ENCODE data around the gene TXNL4B.
A peak's percentile ranks its signal among the peaks of the same experiment; 100 is the strongest.

The TXNL4B gene

DNA sequence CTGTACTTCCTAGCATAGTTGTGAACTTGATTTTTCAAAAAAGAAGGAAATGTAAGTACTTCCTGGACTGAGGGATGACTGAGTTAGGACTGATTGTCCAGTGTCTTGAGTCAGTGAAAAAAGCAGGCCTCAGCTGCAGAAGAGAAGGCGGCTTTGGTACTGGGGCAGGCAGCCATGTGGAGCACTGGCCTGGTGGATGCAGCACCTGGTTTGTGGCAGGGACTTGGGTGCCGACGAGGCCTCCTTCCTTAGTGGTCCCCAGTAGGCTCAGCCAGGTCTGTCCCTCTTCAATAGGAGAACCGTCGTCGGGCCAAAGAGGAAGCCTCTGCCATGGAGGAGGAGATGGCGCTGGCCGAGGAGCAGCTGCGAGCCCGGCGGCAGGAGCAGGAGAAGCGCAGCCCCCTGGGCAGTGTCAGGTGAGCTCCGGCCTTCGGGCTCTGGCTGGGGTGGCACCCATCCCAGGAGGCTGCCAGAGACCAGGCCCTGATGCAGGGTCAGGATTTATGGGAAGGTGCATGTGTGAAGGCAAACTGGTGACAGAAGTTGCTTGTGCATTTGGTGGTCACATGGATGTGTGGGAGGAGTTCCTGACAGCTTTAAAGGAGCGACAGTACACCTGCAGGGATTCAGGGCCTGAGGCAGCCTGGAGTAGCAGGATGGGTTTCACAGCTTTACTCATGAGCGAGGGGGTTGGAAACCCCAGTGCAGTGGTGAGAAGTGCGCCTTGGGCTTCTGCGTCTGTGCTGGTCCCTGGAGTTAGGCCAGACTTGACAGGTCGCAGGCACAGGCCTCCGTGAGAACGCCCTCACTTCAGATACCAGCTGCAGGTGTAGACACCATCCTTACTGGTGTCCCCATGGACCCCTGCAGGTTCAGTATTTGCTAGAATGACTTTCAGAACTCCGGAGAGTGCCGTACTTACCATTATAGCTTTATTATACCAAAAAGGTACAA, 17.5 kb upstream of the TXNL4B start:
- no peak overlapping the region for H3K9ac ChIP-seq (ENCODE audit: low read length)
- H3K36me3 ChIP-seq (ENCODE audit: control insufficient read depth, low read depth, low read length): peaks cover 65% of the 10 kb centered on the region
- no peak overlapping the region for H3K27ac ChIP-seq (ENCODE audit: low read length)
- no peaks in the 10 kb centered on the region for H3K9me3 ChIP-seq (ENCODE audit: control insufficient read depth, low read depth, low read length)
- H3K4me1 ChIP-seq (ENCODE audit: control insufficient read depth, low read depth, low read length): no peaks in the 10 kb centered on the region
- H3K4me3 ChIP-seq (ENCODE audit: low read length): no peak overlapping the region
- H3K27me3 ChIP-seq (ENCODE audit: control insufficient read depth, insufficient read depth, low read length): no peaks in the 10 kb centered on the region

DNA sequence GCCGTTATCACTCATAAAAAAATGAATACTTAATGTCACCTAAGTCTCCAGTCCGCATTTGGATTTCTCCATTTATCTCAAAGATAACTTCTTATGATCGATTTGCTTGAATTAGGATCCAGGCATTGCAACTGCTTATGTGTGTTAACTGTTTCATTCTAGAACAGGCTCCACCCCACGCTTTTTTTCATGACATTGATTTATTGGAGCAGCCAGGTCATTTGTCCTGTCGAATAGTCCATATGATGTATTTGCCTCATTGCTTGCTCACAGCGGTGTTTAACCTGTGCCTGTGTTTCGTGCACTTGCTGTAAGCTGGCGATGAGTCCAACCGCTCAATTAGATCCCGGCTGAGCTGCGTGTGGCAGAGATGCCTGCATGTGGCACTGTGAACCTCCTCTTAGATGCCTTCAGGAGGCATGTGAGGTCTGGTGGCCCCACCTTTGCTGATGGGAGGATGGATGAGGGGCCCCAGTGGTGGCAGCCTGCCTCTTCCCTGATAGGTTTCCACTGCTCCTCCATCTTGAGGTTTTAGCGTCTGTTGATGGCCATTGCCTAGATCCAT, 16.6 kb upstream of the TXNL4B start:
- H3K36me3 ChIP-seq (ENCODE audit: control insufficient read depth, low read depth, low read length): peaks cover 74% of the 10 kb centered on the region
- no peaks in the 10 kb centered on the region for H3K9me3 ChIP-seq (ENCODE audit: control insufficient read depth, low read depth, low read length)
- H3K4me3 ChIP-seq (ENCODE audit: low read length): no peak overlapping the region
- no peaks in the 10 kb centered on the region for H3K27me3 ChIP-seq (ENCODE audit: control insufficient read depth, insufficient read depth, low read length)
- H3K4me1 ChIP-seq (ENCODE audit: control insufficient read depth, low read depth, low read length): no peaks in the 10 kb centered on the region
- H3K27ac ChIP-seq (ENCODE audit: low read length): no peak overlapping the region
- no peak overlapping the region for H3K9ac ChIP-seq (ENCODE audit: low read length)

DNA sequence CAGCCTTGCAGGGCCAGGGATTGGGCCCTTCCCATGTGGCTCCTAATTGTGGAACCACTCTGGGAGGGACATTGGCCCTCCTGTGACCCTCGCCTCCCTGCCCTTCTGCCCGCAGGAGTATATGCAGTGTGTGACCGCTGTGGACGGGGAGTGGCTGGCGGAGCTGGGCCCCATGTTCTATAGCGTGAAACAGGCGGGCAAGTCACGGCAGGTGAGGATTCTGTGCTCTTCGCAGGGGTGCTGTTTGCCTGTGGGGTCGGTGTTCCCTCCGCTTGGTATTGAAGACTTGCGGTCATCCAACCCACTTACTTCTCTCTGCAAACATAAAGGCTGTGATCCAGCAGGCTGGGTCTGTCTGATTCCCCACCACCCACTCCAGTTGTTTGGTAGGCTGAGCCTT, 15.9 kb upstream of the TXNL4B start:
- Histone ChIP-seq H3K27ac (ENCODE audit: low read length) (no peak overlapping the region), H3K4me1 (ENCODE audit: control insufficient read depth, low read depth, low read length) (no peaks in the 10 kb centered on the region), H3K9ac (ENCODE audit: low read length) (no peak overlapping the region), H3K36me3 (ENCODE audit: control insufficient read depth, low read depth, low read length) (peaks cover 82% of the 10 kb centered on the region), H3K4me3 (ENCODE audit: low read length) (no peak overlapping the region), H3K27me3 (ENCODE audit: control insufficient read depth, insufficient read depth, low read length) (no peaks in the 10 kb centered on the region), H3K9me3 (ENCODE audit: control insufficient read depth, low read depth, low read length) (no peaks in the 10 kb centered on the region)

DNA sequence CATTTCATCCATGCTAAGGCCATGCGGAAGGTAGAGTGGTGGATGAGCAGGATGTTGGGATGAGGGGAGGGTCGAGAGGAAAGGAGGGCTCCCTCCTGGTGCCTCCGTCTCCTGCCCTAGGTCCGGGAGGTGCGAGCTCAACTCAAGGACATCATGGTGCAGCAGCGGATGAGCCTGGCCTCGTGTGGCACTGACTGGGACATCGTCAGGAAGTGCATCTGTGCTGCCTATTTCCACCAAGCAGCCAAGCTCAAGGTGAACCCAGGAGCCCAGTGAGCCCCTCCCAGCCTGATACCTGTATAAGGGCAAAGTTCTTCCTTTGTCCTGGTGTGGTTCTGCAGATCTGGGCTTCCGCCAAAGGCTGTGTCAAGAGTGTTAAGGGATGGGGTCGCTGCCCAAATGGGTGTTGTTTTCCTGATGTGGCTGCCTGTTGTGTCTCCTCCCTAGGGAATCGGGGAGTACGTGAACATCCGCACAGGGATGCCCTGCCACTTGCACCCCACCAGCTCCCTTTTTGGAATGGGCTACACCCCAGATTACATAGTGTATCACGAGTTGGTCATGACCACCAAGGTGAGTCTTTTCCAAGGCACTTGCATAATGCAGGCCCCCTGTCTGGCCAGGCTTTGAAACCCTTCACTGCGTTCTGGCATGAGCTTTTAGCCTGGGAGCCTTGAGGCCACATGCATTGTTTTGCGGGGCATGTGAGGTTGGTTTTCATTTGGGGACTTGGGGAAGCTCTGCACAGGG, 15.1 kb upstream of the TXNL4B start:
- peaks cover 89% of the 10 kb centered on the region for H3K36me3 ChIP-seq (ENCODE audit: control insufficient read depth, low read depth, low read length)
- no peaks in the 10 kb centered on the region for H3K27me3 ChIP-seq (ENCODE audit: control insufficient read depth, insufficient read depth, low read length)
- no peak overlapping the region for H3K9ac ChIP-seq (ENCODE audit: low read length)
- no peak overlapping the region for H3K4me3 ChIP-seq (ENCODE audit: low read length)
- H3K4me1 ChIP-seq (ENCODE audit: control insufficient read depth, low read depth, low read length): no peaks in the 10 kb centered on the region
- H3K27ac ChIP-seq (ENCODE audit: low read length): no peak overlapping the region
- H3K9me3 ChIP-seq (ENCODE audit: control insufficient read depth, low read depth, low read length): no peaks in the 10 kb centered on the region

DNA sequence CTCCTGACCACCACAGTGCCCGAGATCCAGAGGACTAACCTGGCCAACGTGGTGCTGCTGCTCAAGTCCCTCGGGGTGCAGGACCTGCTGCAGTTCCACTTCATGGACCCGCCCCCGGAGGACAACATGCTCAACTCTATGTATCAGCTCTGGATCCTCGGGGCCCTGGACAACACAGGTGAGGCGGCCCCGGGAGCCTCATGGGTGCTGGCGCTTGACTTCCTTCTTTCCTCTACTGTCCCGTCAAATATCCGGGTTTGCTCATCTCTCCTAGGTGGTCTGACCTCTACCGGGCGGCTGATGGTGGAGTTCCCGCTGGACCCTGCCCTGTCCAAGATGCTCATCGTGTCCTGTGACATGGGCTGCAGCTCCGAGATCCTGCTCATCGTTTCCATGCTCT, 14.0 kb upstream of the TXNL4B start:
- H3K27ac ChIP-seq (ENCODE audit: low read length): no peak overlapping the region
- H3K4me1 ChIP-seq (ENCODE audit: control insufficient read depth, low read depth, low read length): no peaks in the 10 kb centered on the region
- H3K9ac ChIP-seq (ENCODE audit: low read length): no peak overlapping the region
- H3K36me3 ChIP-seq (ENCODE audit: control insufficient read depth, low read depth, low read length): peaks cover 95% of the 10 kb centered on the region
- H3K9me3 ChIP-seq (ENCODE audit: control insufficient read depth, low read depth, low read length): no peaks in the 10 kb centered on the region
- H3K27me3 ChIP-seq (ENCODE audit: control insufficient read depth, insufficient read depth, low read length): no peaks in the 10 kb centered on the region
- H3K4me3 ChIP-seq (ENCODE audit: low read length): no peak overlapping the region

DNA sequence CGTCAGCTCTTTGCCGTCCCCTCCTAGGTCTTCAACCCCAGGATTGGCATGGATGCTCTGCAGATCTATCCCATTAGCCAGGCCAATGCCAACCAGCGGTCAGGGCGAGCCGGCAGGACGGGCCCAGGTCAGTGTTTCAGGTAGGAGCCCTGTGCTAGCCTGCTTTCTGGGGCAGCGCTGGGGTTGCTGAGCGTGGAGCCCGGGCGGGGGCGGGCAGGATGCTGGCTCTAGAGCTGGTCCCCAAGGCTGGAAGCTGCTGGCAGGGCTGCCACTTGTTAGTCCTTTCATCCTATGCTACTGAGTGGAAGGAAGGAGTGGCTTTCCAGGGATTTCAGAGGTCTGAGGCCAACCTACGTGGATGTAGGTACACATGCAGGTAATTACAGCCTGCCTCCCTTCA, 12.6 kb upstream of the TXNL4B start:
- H3K27ac ChIP-seq (ENCODE audit: low read length): no peak overlapping the region
- H3K4me1 ChIP-seq (ENCODE audit: control insufficient read depth, low read depth, low read length): no peaks in the 10 kb centered on the region
- no peaks in the 10 kb centered on the region for H3K27me3 ChIP-seq (ENCODE audit: control insufficient read depth, insufficient read depth, low read length)
- H3K4me3 ChIP-seq (ENCODE audit: low read length): no peak overlapping the region
- H3K9ac ChIP-seq (ENCODE audit: low read length): no peak overlapping the region
- H3K9me3 ChIP-seq (ENCODE audit: control insufficient read depth, low read depth, low read length): no peaks in the 10 kb centered on the region
- peaks cover 95% of the 10 kb centered on the region for H3K36me3 ChIP-seq (ENCODE audit: control insufficient read depth, low read depth, low read length)

DNA sequence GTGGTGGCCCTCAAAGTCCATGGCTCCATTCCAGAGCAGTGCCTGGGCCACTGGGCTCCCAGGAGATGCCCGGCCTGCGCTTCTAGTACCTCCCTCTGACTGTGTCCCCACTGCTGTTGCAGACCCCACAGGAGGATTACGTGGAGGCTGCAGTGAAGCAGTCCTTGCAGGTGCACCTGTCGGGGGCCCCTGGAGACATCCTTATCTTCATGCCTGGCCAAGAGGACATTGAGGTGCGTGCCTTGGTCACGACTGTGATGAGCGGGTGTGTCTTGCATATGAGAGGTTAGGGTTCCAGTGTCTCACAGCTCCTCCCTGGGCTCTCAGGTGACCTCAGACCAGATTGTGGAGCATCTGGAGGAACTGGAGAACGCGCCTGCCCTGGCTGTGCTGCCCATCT, 11.5 kb upstream of the TXNL4B start:
- H3K36me3 ChIP-seq (ENCODE audit: control insufficient read depth, low read depth, low read length): peaks cover 96% of the 10 kb centered on the region
- H3K9me3 ChIP-seq (ENCODE audit: control insufficient read depth, low read depth, low read length): no peaks in the 10 kb centered on the region
- H3K4me1 ChIP-seq (ENCODE audit: control insufficient read depth, low read depth, low read length): no peaks in the 10 kb centered on the region
- no peak overlapping the region for H3K4me3 ChIP-seq (ENCODE audit: low read length)
- no peaks in the 10 kb centered on the region for H3K27me3 ChIP-seq (ENCODE audit: control insufficient read depth, insufficient read depth, low read length)
- no peak overlapping the region for H3K27ac ChIP-seq (ENCODE audit: low read length)
- no peak overlapping the region for H3K9ac ChIP-seq (ENCODE audit: low read length)

DNA sequence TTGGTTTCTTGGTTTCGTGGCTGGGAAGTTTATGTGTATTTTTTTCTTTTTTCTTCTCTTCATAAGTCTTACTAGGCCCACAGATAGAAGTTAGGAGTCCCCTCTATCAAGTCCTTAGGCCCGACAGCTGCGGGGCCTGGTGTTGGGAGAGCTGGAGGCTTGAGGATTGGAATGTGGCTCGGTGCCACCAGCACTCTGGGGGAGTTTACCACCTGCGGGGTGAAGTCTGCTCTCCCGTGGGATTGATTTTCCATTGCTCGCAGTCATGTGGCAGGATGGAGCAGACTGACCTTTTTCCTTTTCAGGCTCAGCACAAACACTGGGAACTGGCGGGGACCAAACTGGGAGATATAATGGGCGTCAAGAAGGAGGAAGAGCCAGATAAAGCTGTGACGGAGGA, 7.8 kb upstream of the TXNL4B start:
- Histone ChIP-seq H3K4me1 (ENCODE audit: control insufficient read depth, low read depth, low read length) (no peaks in the 10 kb centered on the region), H3K36me3 (ENCODE audit: control insufficient read depth, low read depth, low read length) (peaks cover 94% of the 10 kb centered on the region), H3K4me3 (ENCODE audit: low read length) (no peak overlapping the region), H3K9ac (ENCODE audit: low read length) (no peak overlapping the region), H3K27me3 (ENCODE audit: control insufficient read depth, insufficient read depth, low read length) (no peaks in the 10 kb centered on the region), H3K27ac (ENCODE audit: low read length) (no peak overlapping the region), H3K9me3 (ENCODE audit: control insufficient read depth, low read depth, low read length) (no peaks in the 10 kb centered on the region)

DNA sequence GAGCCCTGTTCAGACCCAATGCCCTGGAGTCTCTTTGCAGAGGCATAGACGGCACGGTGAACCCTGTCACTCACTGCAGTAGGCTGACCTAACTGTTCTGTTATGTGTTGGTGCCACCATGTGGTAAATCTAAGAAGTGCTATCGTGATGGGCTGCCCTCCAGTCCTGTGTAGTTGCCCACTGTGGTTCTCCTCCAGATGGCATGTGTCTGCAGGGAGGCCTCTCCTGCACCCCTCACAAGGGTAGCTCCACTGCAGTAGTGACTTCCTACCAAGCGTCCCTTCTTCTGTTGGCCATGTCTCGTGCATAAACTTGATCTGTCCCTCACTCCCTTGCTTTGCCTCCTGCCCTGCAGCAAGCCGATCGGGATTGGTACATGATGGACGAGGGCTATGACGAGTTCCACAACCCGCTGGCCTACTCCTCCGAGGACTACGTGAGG, 6.0 kb upstream of the TXNL4B start:
- Histone ChIP-seq H3K9ac (ENCODE audit: low read length) (no peak overlapping the region), H3K4me1 (ENCODE audit: control insufficient read depth, low read depth, low read length) (peaks cover 5% of the 10 kb centered on the region), H3K9me3 (ENCODE audit: control insufficient read depth, low read depth, low read length) (no peaks in the 10 kb centered on the region), H3K4me3 (ENCODE audit: low read length) (no peak overlapping the region), H3K27me3 (ENCODE audit: control insufficient read depth, insufficient read depth, low read length) (no peaks in the 10 kb centered on the region), H3K36me3 (ENCODE audit: control insufficient read depth, low read depth, low read length) (peaks cover 77% of the 10 kb centered on the region), H3K27ac (ENCODE audit: low read length) (no peak overlapping the region)

DNA sequence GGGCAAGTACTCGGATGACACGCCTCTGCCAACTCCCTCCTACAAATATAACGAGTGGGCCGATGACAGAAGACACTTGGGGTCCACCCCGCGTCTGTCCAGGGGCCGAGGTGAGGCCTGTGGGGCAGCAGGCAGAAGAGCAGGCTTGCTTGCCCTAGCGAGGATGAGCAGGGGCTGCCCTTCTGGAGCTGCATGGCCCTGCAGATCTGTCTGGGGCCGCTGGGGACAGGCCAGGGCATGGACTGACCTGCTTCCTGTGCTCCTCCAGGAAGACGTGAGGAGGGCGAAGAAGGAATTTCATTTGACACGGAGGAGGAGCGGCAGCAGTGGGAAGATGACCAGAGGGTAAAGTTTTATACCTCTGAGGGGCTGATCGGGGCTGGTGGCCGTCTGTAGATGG, 5.5 kb upstream of the TXNL4B start:
- Histone ChIP-seq H3K9me3 (ENCODE audit: control insufficient read depth, low read depth, low read length) (no peaks in the 10 kb centered on the region), H3K4me1 (ENCODE audit: control insufficient read depth, low read depth, low read length) (peaks cover 5% of the 10 kb centered on the region), H3K9ac (ENCODE audit: low read length) (no peak overlapping the region), H3K27me3 (ENCODE audit: control insufficient read depth, insufficient read depth, low read length) (no peaks in the 10 kb centered on the region), H3K4me3 (ENCODE audit: low read length) (no peak overlapping the region), H3K36me3 (ENCODE audit: control insufficient read depth, low read depth, low read length) (peaks cover 72% of the 10 kb centered on the region), H3K27ac (ENCODE audit: low read length) (no peak overlapping the region)

DNA sequence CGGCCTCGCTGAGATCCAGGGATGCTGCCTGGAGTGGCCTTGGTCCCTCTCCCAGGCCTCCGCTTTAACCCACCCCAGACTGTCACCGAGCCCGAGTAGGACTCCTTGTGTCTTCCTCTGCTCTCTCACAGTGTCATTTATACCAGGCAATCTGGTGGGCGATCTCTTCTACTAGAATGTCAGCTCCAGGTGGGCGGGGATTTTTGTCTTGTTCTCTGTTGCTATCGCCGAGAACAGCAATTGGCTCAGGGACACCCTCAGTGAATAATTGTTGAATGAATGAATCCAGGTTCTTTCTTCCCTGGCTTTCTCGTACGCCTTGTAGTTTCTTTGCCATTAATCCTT, 818 bp upstream of the TXNL4B start:
- Histone ChIP-seq H3K9me3 (ENCODE audit: control insufficient read depth, low read depth, low read length) (no peaks in the 10 kb centered on the region), H3K9ac (ENCODE audit: low read length) (peak overlapping the region; percentile 82), H3K4me3 (ENCODE audit: low read length) (peak overlapping the region; percentile 87), H3K27me3 (ENCODE audit: control insufficient read depth, insufficient read depth, low read length) (no peaks in the 10 kb centered on the region), H3K36me3 (ENCODE audit: control insufficient read depth, low read depth, low read length) (peaks cover 37% of the 10 kb centered on the region), H3K4me1 (ENCODE audit: control insufficient read depth, low read depth, low read length) (peaks cover 9% of the 10 kb centered on the region), H3K27ac (ENCODE audit: low read length) (peak overlapping the region; percentile 66)
